SK-N-SH (cell line): ENCODE results near the gene SLCO3A1.

ENCODE experiments used
- CTCF ChIP-seq: fragments of 200-600 bp; sonication (generic); IDR thresholded peaks from 2 replicates; pipeline ENCODE4 v1.6.1; 2017; ENCODE audit warnings: antibody characterized with exemption, mild to moderate bottlenecking, moderate library complexity
- EP300 ChIP-seq, 2 experiments: IDR thresholded peaks; 2 replicates each; pipeline versions ENCODE4 v1.4.0 to v1.6.1; 2012; ENCODE audit warnings: borderline replicate concordance in 1 of 2, low read depth in 1 of 2, low read length in 1 of 2
- EZH2phosphoT487 ChIP-seq: fragments of 200-600 bp; sonication (generic); IDR thresholded peaks from 2 replicates; pipeline ENCODE4 v1.6.1; 2017; ENCODE audit warnings: low read depth, mixed run types, mild to moderate bottlenecking, antibody characterized with exemption, moderate library complexity, borderline replicate concordance
- GABPA ChIP-seq: IDR thresholded peaks from 2 replicates; pipeline ENCODE4 v1.4.0; 2012; ENCODE audit warnings: low read depth, mild to moderate bottlenecking
- GATA2 ChIP-seq: sonication (generic); formaldehyde crosslinking; IDR thresholded peaks from 2 replicates; pipeline ENCODE4 v1.5.0; 2020; ENCODE audit warnings: mild to moderate bottlenecking, missing genetic modification reagents
- JUND ChIP-seq: IDR thresholded peaks from 2 replicates; pipeline ENCODE4 v1.4.0; 2012
- PBX3 ChIP-seq: IDR thresholded peaks from 2 replicates; pipeline ENCODE4; 2012
- REST ChIP-seq: IDR thresholded peaks from 2 replicates; pipeline ENCODE4 v1.6.1; 2012; ENCODE audit warnings: mild to moderate bottlenecking, low read depth, low read length, moderate library complexity
- RFX5 ChIP-seq: IDR thresholded peaks from 2 replicates; pipeline ENCODE4 v1.6.1; 2012; ENCODE audit warnings: mild to moderate bottlenecking, improper control_type of control experiment, low read length
- TAF1 ChIP-seq: IDR thresholded peaks from 2 replicates; pipeline ENCODE4 v1.6.1; 2012; ENCODE audit warnings: low read depth, mild to moderate bottlenecking, low read length, moderate library complexity, borderline replicate concordance
- USF2 ChIP-seq: fragments of 150-350 bp; IDR thresholded peaks from 2 replicates; pipeline ENCODE4 v1.6.1; 2017; ENCODE audit warnings: antibody characterized with exemption, low read length, low read depth, borderline replicate concordance

- no peak for TF ChIP-seq GATA2 (CRISPR knock-in tag)
- no peak for TF ChIP-seq TAF1
- no peak for TF ChIP-seq JUND
- TF ChIP-seq GABPA, result no peak
- no peak for TF ChIP-seq EP300 (IDR thresholded peaks at IDR 0.05; ENCODE audit: borderline replicate concordance in 1 of 2, low read depth in 1 of 2, low read length in 1 of 2)
- no peak for TF ChIP-seq CTCF
- no peak for TF ChIP-seq USF2
- TF ChIP-seq EZH2phosphoT487, result no peak
- TF ChIP-seq RFX5, result no peak
- TF ChIP-seq PBX3, result no peak
- TF ChIP-seq REST, result no peak
These were observed 166.7 kb downstream of the SLCO3A1 start for GRCh38 chr15:92020207-92020606.
